LNCAP (cell line): ENCODE data around the gene EQTN.

ENCODE experiments used
- TF ChIP-seq, protein P1 (sequence below): fragments of 450-650 bp; IDR thresholded peaks from 2 replicates; pipeline ENCODE4 v1.5.1; 2017; ENCODE audit warnings: mild to moderate bottlenecking

EQTN gene

DNA sequence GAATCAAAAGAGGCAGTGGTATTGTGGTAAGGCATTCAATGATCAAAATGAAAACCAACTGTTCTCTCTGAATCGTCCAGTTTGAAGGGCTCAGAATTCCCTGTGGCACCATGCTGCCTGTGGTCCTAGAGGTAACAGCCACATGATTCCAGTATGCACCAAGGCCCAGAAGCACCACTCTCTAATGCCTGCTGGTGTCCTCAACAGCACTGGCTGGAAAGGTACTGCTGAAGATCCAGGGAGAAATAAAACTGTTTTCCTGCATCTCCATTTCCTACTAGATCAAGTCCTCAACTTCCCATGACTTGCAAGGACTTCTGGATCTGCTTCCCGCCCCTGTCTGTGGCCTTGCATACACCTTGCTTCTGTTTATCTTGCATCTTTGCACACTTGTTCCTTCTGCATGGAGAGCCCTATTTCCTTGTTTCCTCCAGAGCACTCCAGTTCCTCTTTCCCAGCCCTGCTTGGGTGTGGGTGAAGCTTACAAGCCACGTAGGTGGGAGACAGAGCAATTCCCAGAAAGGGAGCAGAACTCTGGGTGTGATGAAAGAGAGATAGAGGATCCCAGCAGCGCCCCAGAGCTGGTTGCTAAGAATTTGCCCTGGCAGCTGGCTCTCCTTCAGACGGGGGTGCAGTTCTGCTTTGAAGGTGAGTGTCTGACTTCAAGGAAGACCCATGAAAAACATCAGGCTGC is 41.0 kb upstream of the EQTN start:
- TF ChIP-seq, protein P1, sequence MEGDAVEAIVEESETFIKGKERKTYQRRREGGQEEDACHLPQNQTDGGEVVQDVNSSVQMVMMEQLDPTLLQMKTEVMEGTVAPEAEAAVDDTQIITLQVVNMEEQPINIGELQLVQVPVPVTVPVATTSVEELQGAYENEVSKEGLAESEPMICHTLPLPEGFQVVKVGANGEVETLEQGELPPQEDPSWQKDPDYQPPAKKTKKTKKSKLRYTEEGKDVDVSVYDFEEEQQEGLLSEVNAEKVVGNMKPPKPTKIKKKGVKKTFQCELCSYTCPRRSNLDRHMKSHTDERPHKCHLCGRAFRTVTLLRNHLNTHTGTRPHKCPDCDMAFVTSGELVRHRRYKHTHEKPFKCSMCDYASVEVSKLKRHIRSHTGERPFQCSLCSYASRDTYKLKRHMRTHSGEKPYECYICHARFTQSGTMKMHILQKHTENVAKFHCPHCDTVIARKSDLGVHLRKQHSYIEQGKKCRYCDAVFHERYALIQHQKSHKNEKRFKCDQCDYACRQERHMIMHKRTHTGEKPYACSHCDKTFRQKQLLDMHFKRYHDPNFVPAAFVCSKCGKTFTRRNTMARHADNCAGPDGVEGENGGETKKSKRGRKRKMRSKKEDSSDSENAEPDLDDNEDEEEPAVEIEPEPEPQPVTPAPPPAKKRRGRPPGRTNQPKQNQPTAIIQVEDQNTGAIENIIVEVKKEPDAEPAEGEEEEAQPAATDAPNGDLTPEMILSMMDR = no peak

DNA sequence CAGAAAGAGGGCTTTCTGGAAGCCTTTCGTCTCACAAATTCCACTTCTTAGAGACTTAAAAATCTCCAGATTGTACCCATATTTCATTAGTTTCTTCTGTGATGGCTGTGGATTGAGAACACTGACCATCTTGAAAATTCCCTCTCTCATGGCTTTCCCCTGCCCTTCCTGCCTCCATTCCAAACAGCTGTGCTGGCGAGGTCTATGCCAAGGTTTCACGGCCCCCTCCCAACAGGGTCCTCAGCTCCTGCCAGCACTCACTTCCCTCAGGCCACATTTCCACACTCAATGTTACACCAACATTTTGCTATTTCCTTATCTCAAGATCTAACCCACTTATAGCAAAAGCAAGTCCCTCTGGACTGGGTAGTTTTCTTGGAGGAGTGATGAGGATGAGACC is 40.3 kb upstream of the EQTN start:
- TF ChIP-seq, protein P1 = no peak

DNA sequence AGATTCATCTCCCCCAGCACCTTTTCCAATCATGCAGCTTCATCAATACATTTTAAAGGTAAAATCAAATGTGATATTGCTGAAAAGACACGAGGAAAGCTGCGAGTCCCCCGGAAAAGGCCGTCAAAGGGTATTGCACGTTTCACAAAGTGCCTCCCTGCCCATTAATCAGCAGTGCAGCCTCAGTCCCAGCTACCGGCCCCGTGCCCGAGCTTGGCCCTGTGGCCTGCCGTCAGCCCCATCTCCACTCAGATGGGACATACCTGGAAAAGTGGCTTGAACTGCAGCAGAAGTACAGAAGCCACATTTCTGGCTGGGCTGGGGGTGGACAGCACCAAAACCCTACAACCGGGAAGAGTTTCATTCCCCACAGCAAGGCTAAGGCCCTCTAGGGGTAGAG is 39.9 kb upstream of the EQTN start:
- TF ChIP-seq, protein P1 = no peak

DNA sequence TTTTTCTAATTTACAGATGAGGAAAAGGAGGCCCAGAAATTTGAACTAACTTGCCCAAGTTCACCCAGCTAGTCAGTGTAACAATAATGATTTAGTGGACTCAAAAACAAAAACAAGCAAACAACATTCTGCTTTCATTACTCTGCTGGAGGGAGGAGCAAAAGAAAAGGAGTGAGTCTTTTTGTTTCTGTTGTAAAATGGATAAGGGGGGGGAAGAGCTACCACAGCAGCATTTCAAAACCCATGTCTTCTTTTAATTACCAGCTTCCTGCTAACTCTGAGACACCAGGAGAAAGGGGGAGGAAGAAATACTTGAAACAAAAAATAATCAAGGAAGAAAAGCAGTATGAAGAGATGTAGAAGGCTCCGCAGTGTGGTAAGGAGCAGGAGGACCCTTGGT is 39.2 kb upstream of the EQTN start:
- TF ChIP-seq, protein P1 = no peak

DNA sequence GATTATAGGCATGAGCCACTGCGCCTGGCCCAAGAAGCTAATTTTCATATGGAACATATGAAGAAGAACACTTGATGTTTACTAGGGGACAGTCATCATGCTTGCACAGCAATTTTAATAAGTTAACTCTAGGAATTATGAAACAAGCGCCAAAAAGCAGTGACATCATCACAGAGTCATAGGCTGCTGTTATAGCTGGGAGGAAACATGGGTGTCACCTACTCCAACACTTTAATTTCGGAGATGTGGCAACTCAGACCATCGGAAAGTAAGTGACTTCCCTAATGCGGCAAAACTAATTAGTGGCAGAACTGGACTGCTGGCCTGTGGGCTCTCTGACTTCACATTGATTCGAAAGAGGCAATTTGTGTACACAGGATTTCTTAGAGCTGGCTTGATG is 38.1 kb upstream of the EQTN start:
- TF ChIP-seq, protein P1 = no peak

DNA sequence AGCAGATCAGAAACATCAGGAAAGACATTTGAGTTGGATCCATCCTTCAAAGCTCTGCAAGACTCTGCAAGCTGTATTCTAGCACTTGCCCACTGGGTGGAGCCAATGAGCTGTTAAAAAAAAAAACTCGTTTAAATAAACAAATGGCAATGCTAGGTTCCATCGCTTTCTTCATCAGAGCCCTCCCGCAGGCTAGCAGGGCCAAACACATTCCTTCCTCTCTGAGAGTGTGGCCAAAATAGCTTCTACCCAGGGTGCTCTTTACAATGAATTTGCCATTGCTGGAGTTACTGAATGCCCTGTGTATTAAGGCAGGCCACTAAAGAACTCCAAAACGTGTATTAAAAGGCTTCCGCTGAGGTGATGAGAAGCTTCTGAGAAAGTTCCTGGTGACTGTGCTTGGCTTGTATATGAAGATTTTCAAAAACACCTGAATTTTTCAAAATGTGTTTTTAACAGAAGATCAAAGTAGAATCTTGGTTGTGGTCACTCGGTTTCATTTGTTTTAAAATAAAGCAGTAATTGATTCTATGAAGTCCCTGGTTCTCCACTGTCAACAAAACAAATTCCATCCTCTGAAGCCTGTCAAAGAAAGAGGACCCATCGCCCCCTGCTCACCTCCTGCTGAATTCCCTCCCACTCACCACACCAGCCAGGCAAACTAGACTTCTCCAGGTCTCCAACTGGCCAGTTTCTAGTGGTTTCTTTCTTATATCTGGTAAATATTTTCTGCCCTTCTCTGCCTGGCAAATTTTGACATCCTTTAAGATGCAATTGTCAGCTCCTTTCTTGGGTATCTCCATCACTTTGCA is 36.5 kb upstream of the EQTN start:
- TF ChIP-seq, protein P1 = peak; percentile 84

DNA sequence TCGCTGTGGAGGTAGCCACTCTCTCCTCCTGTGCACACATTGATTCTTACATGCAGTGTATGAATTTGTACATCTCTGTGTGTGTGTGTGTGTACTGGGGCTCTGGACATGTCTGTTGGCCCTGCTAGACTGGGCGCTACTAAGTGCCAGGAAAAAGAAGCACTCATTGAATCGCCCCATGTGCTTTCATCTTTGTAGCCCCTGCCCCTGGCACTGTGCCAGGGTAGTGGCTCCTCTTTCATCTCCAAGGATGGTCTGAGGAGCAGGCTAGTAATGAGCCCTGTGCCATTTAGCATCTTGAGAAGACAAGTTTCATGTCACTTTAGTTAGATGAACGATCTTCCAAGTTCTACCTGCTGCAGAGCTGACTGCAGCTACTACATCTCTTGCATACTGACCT is 34.4 kb upstream of the EQTN start:
- TF ChIP-seq, protein P1 = no peak
